Measurements from ENCODE around the gene IPO11.

GRCh38 chr5:62594364-62594984, 181.9 kb downstream of the IPO11 start:
- TF ChIP-seq POLR2A (IDR thresholded peaks at IDR 0.05) (no peak), POLR2AphosphoS5 (IDR thresholded peaks at IDR 0.05) (no peak), EP300 (IDR thresholded peaks at IDR 0.05) (no peak)
- TF ChIP-seq, protein P1, sequence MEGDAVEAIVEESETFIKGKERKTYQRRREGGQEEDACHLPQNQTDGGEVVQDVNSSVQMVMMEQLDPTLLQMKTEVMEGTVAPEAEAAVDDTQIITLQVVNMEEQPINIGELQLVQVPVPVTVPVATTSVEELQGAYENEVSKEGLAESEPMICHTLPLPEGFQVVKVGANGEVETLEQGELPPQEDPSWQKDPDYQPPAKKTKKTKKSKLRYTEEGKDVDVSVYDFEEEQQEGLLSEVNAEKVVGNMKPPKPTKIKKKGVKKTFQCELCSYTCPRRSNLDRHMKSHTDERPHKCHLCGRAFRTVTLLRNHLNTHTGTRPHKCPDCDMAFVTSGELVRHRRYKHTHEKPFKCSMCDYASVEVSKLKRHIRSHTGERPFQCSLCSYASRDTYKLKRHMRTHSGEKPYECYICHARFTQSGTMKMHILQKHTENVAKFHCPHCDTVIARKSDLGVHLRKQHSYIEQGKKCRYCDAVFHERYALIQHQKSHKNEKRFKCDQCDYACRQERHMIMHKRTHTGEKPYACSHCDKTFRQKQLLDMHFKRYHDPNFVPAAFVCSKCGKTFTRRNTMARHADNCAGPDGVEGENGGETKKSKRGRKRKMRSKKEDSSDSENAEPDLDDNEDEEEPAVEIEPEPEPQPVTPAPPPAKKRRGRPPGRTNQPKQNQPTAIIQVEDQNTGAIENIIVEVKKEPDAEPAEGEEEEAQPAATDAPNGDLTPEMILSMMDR (IDR thresholded peaks at IDR 0.05) = no peak

All from suprapubic skin (tissue), 4 donors.